Sigmoid colon (tissue), 4 donors: ENCODE data around the gene DCDC1.

Experiments
- POLR2A ChIP-seq, 2 donors: fragments of 450-650 bp; IDR thresholded peaks; one replicate each; pipeline ENCODE4 v1.6.1; 2016; ENCODE audit warnings: antibody characterized with exemption in 2 of 2, mild to moderate bottlenecking in 2 of 2, moderate library complexity in 2 of 2
- POLR2AphosphoS5 ChIP-seq, 4 donors: sonication (generic); formaldehyde crosslinking; IDR thresholded peaks; one replicate each; pipeline ENCODE4 v1.6.1; 2017; ENCODE audit warnings: antibody characterized with exemption in 4 of 4
- TF ChIP-seq, protein P1 (sequence below), 4 experiments: fragments of 450-650 bp in 3 of 4; fragments of 200-600 bp in 1 of 4; IDR thresholded peaks; one replicate each; pipeline ENCODE4 v1.5.1; 2016 to 2019; ENCODE audit warnings: antibody characterized with exemption in 4 of 4, mild to moderate bottlenecking in 3 of 4, moderate library complexity in 2 of 4

- TF ChIP-seq, protein P1, sequence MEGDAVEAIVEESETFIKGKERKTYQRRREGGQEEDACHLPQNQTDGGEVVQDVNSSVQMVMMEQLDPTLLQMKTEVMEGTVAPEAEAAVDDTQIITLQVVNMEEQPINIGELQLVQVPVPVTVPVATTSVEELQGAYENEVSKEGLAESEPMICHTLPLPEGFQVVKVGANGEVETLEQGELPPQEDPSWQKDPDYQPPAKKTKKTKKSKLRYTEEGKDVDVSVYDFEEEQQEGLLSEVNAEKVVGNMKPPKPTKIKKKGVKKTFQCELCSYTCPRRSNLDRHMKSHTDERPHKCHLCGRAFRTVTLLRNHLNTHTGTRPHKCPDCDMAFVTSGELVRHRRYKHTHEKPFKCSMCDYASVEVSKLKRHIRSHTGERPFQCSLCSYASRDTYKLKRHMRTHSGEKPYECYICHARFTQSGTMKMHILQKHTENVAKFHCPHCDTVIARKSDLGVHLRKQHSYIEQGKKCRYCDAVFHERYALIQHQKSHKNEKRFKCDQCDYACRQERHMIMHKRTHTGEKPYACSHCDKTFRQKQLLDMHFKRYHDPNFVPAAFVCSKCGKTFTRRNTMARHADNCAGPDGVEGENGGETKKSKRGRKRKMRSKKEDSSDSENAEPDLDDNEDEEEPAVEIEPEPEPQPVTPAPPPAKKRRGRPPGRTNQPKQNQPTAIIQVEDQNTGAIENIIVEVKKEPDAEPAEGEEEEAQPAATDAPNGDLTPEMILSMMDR (IDR thresholded peaks at IDR 0.05) = no peak
- TF ChIP-seq POLR2AphosphoS5 (IDR thresholded peaks at IDR 0.05) = no peak
- no peak for TF ChIP-seq POLR2A (IDR thresholded peaks at IDR 0.05)
Measured at GRCh38 chr11:31259797-31260196, 109.7 kb downstream of the DCDC1 start.
